Natural killer cell (primary cell): ENCODE data around the gene GFOD1. TPM values are rescaled to one million over a fixed set of nuclear protein-coding genes. Genes with fewer than 3 reads are reported as not detected.
A peak's percentile ranks its signal among the peaks of the same experiment; 100 is the strongest.

ENCODE experiments used
- ATAC-seq, 3 donors: fragments of 150-1000 bp in 2 of 3; fragments of 200-7000 bp in 1 of 3; cut with Tn5 transposase; 1 replicate in 1 of 3; 2 replicates in 2 of 3; pipeline ENCODE4 v1.10.0; 2021; ENCODE audit warnings: mild to moderate bottlenecking in 2 of 3, moderate library complexity in 2 of 3
- DNase-seq, 2 donors: peaks; one replicate each; pipeline versions ENCODE4 v3.0.0 to v3.0.0-alpha.2; 2013 to 2021; ENCODE audit warnings: mixed read lengths in 1 of 2
- H3K27ac ChIP-seq: one replicate; pipeline ENCODE4 v1.5.1; 2013; ENCODE audit warnings: mild to moderate bottlenecking, low read length
- H3K27me3 ChIP-seq: one replicate; pipeline ENCODE4 v1.6.1; 2013; ENCODE audit warnings: low read length; ENCODE audit not compliant: control insufficient read depth, insufficient read depth
- H3K36me3 ChIP-seq: one replicate; pipeline ENCODE4 v1.6.1; 2013; ENCODE audit warnings: low read length; ENCODE audit not compliant: control insufficient read depth, insufficient read depth
- H3K4me1 ChIP-seq: one replicate; pipeline ENCODE4 v1.6.1; 2013; ENCODE audit warnings: low read length; ENCODE audit not compliant: control insufficient read depth, insufficient read depth
- H3K4me3 ChIP-seq: one replicate; pipeline ENCODE4 v1.5.1; 2013; ENCODE audit warnings: low read length
- H3K9me3 ChIP-seq: one replicate; pipeline ENCODE4 v1.6.1; 2013; ENCODE audit warnings: low read length; ENCODE audit not compliant: control insufficient read depth, insufficient read depth
- H3K27ac Mint-ChIP-seq, 2 donors: one replicate each; pipeline ENCODE4 v1.8.0; 2022; ENCODE audit warnings: mild to moderate bottlenecking in 2 of 2, mixed read lengths in 2 of 2, moderate library complexity in 1 of 2
- H3K27me3 Mint-ChIP-seq, 2 donors: one replicate each; pipeline ENCODE4 v1.8.0; 2022; ENCODE audit warnings: low read depth in 2 of 2, mixed read lengths in 2 of 2
- H3K36me3 Mint-ChIP-seq: one replicate; pipeline ENCODE4 v1.8.0; 2022; ENCODE audit warnings: mixed read lengths
- H3K4me1 Mint-ChIP-seq, 2 donors: one replicate each; pipeline ENCODE4 v1.8.0; 2022; ENCODE audit warnings: mixed read lengths in 2 of 2
- H3K4me3 Mint-ChIP-seq: one replicate; pipeline ENCODE4 v1.8.0; 2022; ENCODE audit warnings: mild to moderate bottlenecking, moderate library complexity, mixed read lengths
- H3K9me3 Mint-ChIP-seq, 2 donors: one replicate each; pipeline ENCODE4 v1.8.0; 2022; ENCODE audit warnings: mixed read lengths in 2 of 2
- CTCF ChIP-seq: fragments of 200-600 bp; IDR thresholded peaks from one replicate; pipeline ENCODE4 v1.8.0; 2022; ENCODE audit warnings: antibody characterized with exemption
- WGBS: methylation state at CpG from one replicate; pipeline ENCODE4 v1.1.7; 2013; ENCODE audit warnings: missing lambda C conversion rate; ENCODE audit not compliant: insufficient coverage; 5-methylcytosine and 5-hydroxymethylcytosine counted together
- intact Hi-C: fragments of 100-400 bp; cut with micrococcal nuclease; formaldehyde crosslinking; loops from one replicate; pipeline ENCODE4 v1.14.2; 2022
- total RNA-seq, 4 donors: library from RNA; stranded (reverse); fragments of 120-200 nt in 1 of 4; gene quantifications; one replicate each; pipeline versions ENCODE4 v1.2.3 to v1.2.4, GENCODE V29; 2013 to 2022

Gene GFOD1
- total RNA-seq, 3 donors from 2014 or later (not counting 1 experiment from before 2014, with no cell fraction given): 59.7 to 74.5 (median 71.2) TPM

GRCh38 chr6:13420269-13420668 lies 67.1 kb downstream of the GFOD1 start:
- peaks cover 87 to 88% of the 10 kb centered on the region in 2 donors for H3K4me1 Mint-ChIP-seq
- H3K4me3 Mint-ChIP-seq: peak overlapping the region; percentile 90
- Histone ChIP-seq H3K4me3 (no peak overlapping the region), H3K36me3 (peaks cover 2% of the 10 kb centered on the region), H3K4me1 (peaks cover 57% of the 10 kb centered on the region), H3K9me3 (no peaks in the 10 kb centered on the region), H3K27ac (no peak overlapping the region), H3K27me3 (no peaks in the 10 kb centered on the region)
- no peaks in the 10 kb centered on the region for H3K9me3 Mint-ChIP-seq
- intact Hi-C loops: no loop called here
- no peak for DNase-seq
- WGBS: 84% methylated on average over 6 of the region's 6 CpGs
- H3K36me3 Mint-ChIP-seq: no peaks in the 10 kb centered on the region
- peak overlapping the region; percentile 92 to 98 for H3K27ac Mint-ChIP-seq
- no peak for ATAC-seq
- TF ChIP-seq CTCF: no peak
- no peaks in the 10 kb centered on the region for H3K27me3 Mint-ChIP-seq

DNA sequence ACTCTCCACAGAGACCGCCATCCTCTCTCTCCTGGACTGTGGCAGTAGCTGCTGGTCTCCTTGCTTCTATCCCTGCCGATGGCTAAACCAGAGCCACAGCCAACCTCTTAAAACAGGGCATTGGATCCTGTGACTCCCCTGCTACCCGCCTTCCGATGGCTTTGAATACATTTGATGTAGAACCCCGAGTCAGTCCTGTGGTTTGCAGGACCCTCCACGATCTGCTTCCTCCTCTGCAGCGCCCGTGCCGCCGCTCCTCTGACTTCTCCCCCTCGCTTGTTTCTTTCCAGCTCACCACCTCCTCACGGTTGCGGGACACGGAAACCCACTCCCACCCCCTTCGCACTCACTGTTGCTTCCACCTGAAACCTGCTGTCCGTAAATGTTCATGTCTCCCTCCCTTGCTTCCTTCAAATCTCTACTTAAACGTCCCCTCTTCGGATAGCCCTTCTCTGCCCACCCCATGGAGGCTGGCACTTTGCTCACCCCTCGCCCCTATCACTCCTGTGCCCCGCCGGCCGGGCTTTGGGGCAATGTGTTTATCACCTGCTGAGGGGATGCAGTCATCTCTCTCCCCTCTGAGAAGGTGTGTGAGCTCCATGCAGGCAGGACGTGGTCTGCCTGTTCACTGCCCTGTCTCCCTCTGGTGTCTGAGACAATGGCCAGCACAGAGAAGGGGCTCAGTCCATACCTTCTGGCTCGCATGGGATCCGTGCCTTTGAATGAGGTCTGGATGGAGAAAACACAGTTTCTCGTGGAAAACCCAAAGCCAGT lies 67.8 kb downstream of the GFOD1 start:
- no peak for TF ChIP-seq CTCF
- no peaks in the 10 kb centered on the region for H3K9me3 ChIP-seq
- peak overlapping the region; percentile 90 for H3K4me3 Mint-ChIP-seq
- no peaks in the 10 kb centered on the region for H3K9me3 Mint-ChIP-seq
- H3K36me3 Mint-ChIP-seq: no peaks in the 10 kb centered on the region
- H3K27ac ChIP-seq: peak overlapping the region; percentile 39
- peaks cover 89 to 90% of the 10 kb centered on the region in 2 donors for H3K4me1 Mint-ChIP-seq
- no peak for DNase-seq
- peaks cover 2% of the 10 kb centered on the region for H3K36me3 ChIP-seq
- H3K4me1 ChIP-seq: peaks cover 57% of the 10 kb centered on the region
- no peaks in the 10 kb centered on the region for H3K27me3 Mint-ChIP-seq
- peak in 2 of 3 donors; percentile 63 to 68 for ATAC-seq
- H3K27me3 ChIP-seq: no peaks in the 10 kb centered on the region
- intact Hi-C loops: no loop called here
- 34% methylated on average over 26 of the region's 26 CpGs for WGBS
- peak overlapping the region; percentile 92 to 98 for H3K27ac Mint-ChIP-seq
- H3K4me3 ChIP-seq: no peak overlapping the region

GRCh38 chr6:13418844-13419243 lies 68.6 kb downstream of the GFOD1 start:
- no peak for DNase-seq
- Histone ChIP-seq H3K9me3 (no peaks in the 10 kb centered on the region), H3K4me3 (no peak overlapping the region), H3K27me3 (no peaks in the 10 kb centered on the region), H3K27ac (no peak overlapping the region), H3K36me3 (peaks cover 2% of the 10 kb centered on the region), H3K4me1 (peaks cover 59% of the 10 kb centered on the region)
- intact Hi-C loops: no loop called here
- ATAC-seq: no peak
- Mint-ChIP-seq H3K36me3 (no peaks in the 10 kb centered on the region), H3K27me3 (no peaks in the 10 kb centered on the region), H3K9me3 (no peaks in the 10 kb centered on the region), H3K27ac (peak overlapping the region; percentile 92 to 98), H3K4me1 (peaks cover 89 to 91% of the 10 kb centered on the region in 2 donors), H3K4me3 (peak overlapping the region; percentile 90)
- WGBS: 87% methylated on average over 5 of the region's 5 CpGs
- no peak for TF ChIP-seq CTCF

- peaks cover 57% of the 10 kb centered on the region for H3K4me1 ChIP-seq
- no peak for TF ChIP-seq CTCF
- DNase-seq (no peak), ATAC-seq (no peak)
- peaks cover 89 to 90% of the 10 kb centered on the region in 2 donors for H3K4me1 Mint-ChIP-seq
- H3K27ac Mint-ChIP-seq: peak overlapping the region; percentile 92 to 98
- no peaks in the 10 kb centered on the region for H3K27me3 ChIP-seq
- peaks cover 2% of the 10 kb centered on the region for H3K36me3 ChIP-seq
- no peaks in the 10 kb centered on the region for H3K27me3 Mint-ChIP-seq
- 97% methylated on average over 2 of the region's 2 CpGs for WGBS
- H3K27ac ChIP-seq: no peak overlapping the region
- intact Hi-C loops: no loop called here
- H3K36me3 Mint-ChIP-seq: no peaks in the 10 kb centered on the region
- H3K4me3 ChIP-seq: no peak overlapping the region
- H3K9me3 Mint-ChIP-seq: no peaks in the 10 kb centered on the region
- no peaks in the 10 kb centered on the region for H3K9me3 ChIP-seq
- H3K4me3 Mint-ChIP-seq: peak overlapping the region; percentile 35
Observed at GRCh38 chr6:13417954-13418353, 69.4 kb downstream of the GFOD1 start.
